Hematopoietic multipotent progenitor cell treated with erythropoietin and hydrocortisone succinate and interleukin-3 and kit ligand, for 15 days (in vitro differentiated cells): ENCODE results near the gene IFNL3.

Source experiments
- DNase-seq: peaks from one replicate; pipeline ENCODE4 v3.0.0-alpha.2; 2015; ENCODE audit warnings: low spot score

The IFNL3 gene

DNA sequence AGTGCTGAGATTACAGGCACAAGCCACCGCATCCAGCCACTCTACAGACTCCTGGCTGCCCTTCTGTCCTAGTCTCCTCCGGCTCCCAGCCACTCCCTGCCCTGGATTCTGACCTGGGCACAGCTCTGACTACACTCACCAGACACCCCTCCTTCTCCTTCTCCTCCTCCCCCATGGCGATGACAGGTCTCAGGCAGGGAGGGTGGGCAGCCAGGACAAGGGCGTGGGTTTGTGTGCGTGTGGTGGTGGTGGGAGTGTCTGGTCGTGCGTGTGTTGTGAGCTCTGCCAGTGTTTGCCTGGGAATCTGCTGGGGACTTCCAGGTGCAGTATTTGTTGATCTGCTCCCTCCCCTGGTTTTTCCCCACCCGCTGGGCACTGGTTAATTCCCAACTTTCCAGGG, 51.0 kb downstream of the IFNL3 start:
- no peak for DNase-seq
